ENCODE data around the gene SLC25A38. TPM values are rescaled to one million over a fixed set of nuclear protein-coding genes. Genes with fewer than 3 reads are reported as not detected.
A peak's percentile ranks its signal among the peaks of the same experiment; 100 is the strongest.

The SLC25A38 gene
- total and polyA plus RNA-seq, 9 of the 15 experiments (the other 6 are each of a cell fraction or from before 2014, with no cell fraction given) = 13.5 to 51.1 (median 30.6) TPM

DNA sequence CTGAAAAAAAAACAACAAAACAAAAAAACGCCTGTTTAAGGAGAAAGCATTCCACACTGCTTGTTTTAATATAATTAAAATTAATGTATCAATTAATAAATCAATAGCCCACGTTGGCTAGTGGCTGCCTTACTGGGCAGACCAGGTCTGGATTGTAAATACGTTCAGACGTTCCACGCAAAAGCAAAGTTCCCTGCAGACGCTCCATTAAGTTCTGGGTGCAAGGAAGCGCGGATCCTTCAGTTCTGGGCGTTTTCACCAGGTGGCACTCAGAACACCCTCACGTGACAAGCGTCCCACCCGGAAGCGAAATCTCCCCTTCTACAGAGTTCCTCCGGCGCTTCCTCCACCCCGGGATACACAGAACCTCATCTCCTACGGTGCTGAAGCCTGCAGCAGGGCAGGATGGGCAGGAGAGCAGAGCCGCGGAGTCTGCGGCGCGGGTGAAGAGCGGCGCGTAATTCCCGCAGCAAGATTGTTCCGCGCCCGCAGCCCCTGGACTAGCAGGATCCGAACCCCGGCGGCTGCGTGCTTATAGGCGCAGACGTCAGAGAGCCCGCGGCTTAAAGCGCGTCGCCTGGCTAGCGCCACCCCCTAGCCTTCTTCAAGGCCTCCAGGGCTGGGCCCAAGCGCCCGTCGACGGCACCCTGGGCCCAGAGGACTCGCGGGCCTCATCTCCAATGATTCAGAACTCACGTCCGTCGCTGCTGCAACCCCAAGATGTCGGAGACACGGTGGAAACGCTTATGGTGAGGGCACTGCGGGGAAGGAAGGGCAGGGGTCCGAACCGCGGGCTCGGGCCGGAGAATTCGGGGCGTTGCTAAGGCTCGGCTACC, at the start of gene SLC25A38 (continued):
- TF ChIP-seq ZNF354B (CRISPR knock-in tag; IDR thresholded peaks at IDR 0.05) (no peak), ZNF143 (CRISPR knock-in tag; IDR thresholded peaks at IDR 0.05) (peak; percentile 56; the same call in 1 of the 2 replicates), PPARD (CRISPR knock-in tag; IDR thresholded peaks at IDR 0.05) (no peak), CREM (IDR thresholded peaks at IDR 0.05; ENCODE audit: low read depth) (peak; percentile 78), SUPT5H (IDR thresholded peaks at IDR 0.05) (peak; percentile 76), ADNP (tag; IDR thresholded peaks at IDR 0.05) (no peak; the same call in 1 of the 2 replicates), ATF7 (IDR thresholded peaks at IDR 0.05) (peak; percentile 89), ZNF431 (CRISPR knock-in tag; IDR thresholded peaks at IDR 0.05) (no peak)
- TF ChIP-seq, protein P1, sequence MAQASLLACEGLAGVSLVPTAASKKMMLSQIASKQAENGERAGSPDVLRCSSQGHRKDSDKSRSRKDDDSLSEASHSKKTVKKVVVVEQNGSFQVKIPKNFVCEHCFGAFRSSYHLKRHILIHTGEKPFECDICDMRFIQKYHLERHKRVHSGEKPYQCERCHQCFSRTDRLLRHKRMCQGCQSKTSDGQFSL (CRISPR knock-in tag; IDR thresholded peaks at IDR 0.05) = peak; percentile 60; the same call in 1 of the 2 replicates
- TF ChIP-seq, protein P1 (tag; IDR thresholded peaks at IDR 0.05) = no peak
- TF ChIP-seq, protein P2, sequence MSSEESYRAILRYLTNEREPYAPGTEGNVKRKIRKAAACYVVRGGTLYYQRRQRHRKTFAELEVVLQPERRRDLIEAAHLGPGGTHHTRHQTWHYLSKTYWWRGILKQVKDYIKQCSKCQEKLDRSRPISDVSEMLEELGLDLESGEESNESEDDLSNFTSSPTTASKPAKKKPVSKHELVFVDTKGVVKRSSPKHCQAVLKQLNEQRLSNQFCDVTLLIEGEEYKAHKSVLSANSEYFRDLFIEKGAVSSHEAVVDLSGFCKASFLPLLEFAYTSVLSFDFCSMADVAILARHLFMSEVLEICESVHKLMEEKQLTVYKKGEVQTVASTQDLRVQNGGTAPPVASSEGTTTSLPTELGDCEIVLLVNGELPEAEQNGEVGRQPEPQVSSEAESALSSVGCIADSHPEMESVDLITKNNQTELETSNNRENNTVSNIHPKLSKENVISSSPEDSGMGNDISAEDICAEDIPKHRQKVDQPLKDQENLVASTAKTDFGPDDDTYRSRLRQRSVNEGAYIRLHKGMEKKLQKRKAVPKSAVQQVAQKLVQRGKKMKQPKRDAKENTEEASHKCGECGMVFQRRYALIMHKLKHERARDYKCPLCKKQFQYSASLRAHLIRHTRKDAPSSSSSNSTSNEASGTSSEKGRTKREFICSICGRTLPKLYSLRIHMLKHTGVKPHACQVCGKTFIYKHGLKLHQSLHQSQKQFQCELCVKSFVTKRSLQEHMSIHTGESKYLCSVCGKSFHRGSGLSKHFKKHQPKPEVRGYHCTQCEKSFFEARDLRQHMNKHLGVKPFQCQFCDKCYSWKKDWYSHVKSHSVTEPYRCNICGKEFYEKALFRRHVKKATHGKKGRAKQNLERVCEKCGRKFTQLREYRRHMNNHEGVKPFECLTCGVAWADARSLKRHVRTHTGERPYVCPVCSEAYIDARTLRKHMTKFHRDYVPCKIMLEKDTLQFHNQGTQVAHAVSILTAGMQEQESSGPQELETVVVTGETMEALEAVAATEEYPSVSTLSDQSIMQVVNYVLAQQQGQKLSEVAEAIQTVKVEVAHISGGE (CRISPR knock-in tag; IDR thresholded peaks at IDR 0.05) = peak in 1 of 3 experiments; percentile 86; a peak in 2 of 6 replicates
- TF ChIP-seq, protein P3, sequence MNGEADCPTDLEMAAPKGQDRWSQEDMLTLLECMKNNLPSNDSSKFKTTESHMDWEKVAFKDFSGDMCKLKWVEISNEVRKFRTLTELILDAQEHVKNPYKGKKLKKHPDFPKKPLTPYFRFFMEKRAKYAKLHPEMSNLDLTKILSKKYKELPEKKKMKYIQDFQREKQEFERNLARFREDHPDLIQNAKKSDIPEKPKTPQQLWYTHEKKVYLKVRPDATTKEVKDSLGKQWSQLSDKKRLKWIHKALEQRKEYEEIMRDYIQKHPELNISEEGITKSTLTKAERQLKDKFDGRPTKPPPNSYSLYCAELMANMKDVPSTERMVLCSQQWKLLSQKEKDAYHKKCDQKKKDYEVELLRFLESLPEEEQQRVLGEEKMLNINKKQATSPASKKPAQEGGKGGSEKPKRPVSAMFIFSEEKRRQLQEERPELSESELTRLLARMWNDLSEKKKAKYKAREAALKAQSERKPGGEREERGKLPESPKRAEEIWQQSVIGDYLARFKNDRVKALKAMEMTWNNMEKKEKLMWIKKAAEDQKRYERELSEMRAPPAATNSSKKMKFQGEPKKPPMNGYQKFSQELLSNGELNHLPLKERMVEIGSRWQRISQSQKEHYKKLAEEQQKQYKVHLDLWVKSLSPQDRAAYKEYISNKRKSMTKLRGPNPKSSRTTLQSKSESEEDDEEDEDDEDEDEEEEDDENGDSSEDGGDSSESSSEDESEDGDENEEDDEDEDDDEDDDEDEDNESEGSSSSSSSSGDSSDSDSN (IDR thresholded peaks at IDR 0.05; ENCODE audit: borderline replicate concordance in 1 of 2, low read depth in 2 of 2, low read length in 2 of 2) = peak in 1 of 2 experiments; percentile 83; a peak in 1 of 4 replicates
- TF ChIP-seq, protein P4, sequence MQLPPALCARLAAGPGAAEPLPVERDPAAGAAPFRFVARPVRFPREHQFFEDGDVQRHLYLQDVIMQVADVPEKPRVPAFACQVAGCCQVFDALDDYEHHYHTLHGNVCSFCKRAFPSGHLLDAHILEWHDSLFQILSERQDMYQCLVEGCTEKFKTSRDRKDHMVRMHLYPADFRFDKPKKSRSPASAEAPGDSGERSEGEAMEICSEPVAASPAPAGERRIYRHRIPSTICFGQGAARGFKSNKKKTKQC (CRISPR knock-in tag; IDR thresholded peaks at IDR 0.05) = peak; percentile 16

Measured in K562 (cell line).